Transverse colon (tissue), 4 donors: ENCODE measurements around the gene INPP4B. TPM values are rescaled to one million over a fixed set of nuclear protein-coding genes. Genes with fewer than 3 reads are reported as not detected.

Source experiments
- DNase-seq: peaks from one replicate; pipeline ENCODE4 v3.0.0-alpha.2; 2019
- H3K27ac ChIP-seq, 4 donors: fragments of 200-600 bp; sonication (generic); 2 replicates each; pipeline ENCODE4 v1.5.1; 2016 to 2018; ENCODE audit warnings: inconsistent platforms in 4 of 4
- H3K27me3 ChIP-seq: fragments of 200-600 bp; sonication (generic); 2 replicates; pipeline ENCODE4 v1.5.1; 2017; ENCODE audit warnings: inconsistent platforms
- H3K36me3 ChIP-seq, 4 donors: fragments of 200-600 bp; sonication (generic); 2 replicates each; pipeline ENCODE4 v1.5.1; 2017 to 2019; ENCODE audit warnings: inconsistent platforms in 4 of 4
- H3K4me1 ChIP-seq, 4 donors: fragments of 200-600 bp; sonication (generic); 2 replicates each; pipeline ENCODE4 v1.5.1; 2017 to 2020; ENCODE audit warnings: inconsistent platforms in 4 of 4
- H3K4me3 ChIP-seq, 4 donors: fragments of 200-600 bp; sonication (generic); 1 replicate in 1 of 4; 2 replicates in 3 of 4; pipeline versions ENCODE4 v1.5.1 to v1.6.1; 2017 to 2019; ENCODE audit warnings: inconsistent platforms in 4 of 4
- H3K9me3 ChIP-seq, 2 donors: fragments of 200-600 bp; sonication (generic); 2 replicates each; pipeline ENCODE4 v1.5.1; 2017 to 2019; ENCODE audit warnings: inconsistent platforms in 2 of 2
- CTCF ChIP-seq, 5 experiments: fragments of 200-600 bp in 3 of 5; fragments of 450-650 bp in 2 of 5; sonication (generic) in 3 of 5; IDR thresholded peaks; 1 replicate in 2 of 5; 2 replicates in 3 of 5; pipeline ENCODE4 v1.5.1; 2016 to 2017; ENCODE audit warnings: antibody characterized with exemption in 5 of 5, inconsistent platforms in 3 of 5, mild to moderate bottlenecking in 2 of 5, moderate library complexity in 1 of 5
- EP300 ChIP-seq: sonication (generic); formaldehyde crosslinking; IDR thresholded peaks from one replicate; pipeline ENCODE4 v1.6.1; 2017; ENCODE audit warnings: antibody characterized with exemption, low read depth
- POLR2A ChIP-seq: fragments of 450-650 bp; IDR thresholded peaks from one replicate; pipeline ENCODE4 v1.6.1; 2016; ENCODE audit warnings: antibody characterized with exemption, mild to moderate bottlenecking, moderate library complexity
- POLR2AphosphoS5 ChIP-seq, 3 donors: sonication (generic); formaldehyde crosslinking; IDR thresholded peaks; one replicate each; pipeline ENCODE4 v1.6.1; 2016; ENCODE audit warnings: antibody characterized with exemption in 3 of 3
- WGBS, 2 donors: methylation state at CpG; one replicate each; pipeline ENCODE4 v1.1.5; 2018; ENCODE audit warnings: low coverage in 1 of 2; 5-methylcytosine and 5-hydroxymethylcytosine counted together
- in situ Hi-C, 4 donors: fragments of 200-750 bp; cut with MboI; loops; one replicate each; pipeline versions ENCODE4 v1.15.0 to v1.15.1; 2017; ENCODE audit warnings: low sequenced_read_pairs in 3 of 4, low pct_ligation_motif_present in 1 of 4, low pct_unique_long_range_greater_than_20kb in 1 of 4
- intact Hi-C: fragments of 100-400 bp; cut with DNase I; formaldehyde crosslinking; loops from one replicate; pipeline ENCODE4 v1.15.1; 2023; ENCODE audit warnings: low total_unique reads
- total RNA-seq, 4 donors: library from RNA; depleted of rRNA; stranded (reverse); fragments of >200 nt; gene quantifications; one replicate each; pipeline ENCODE4 v1.1.0, GENCODE V29; 2016

Gene INPP4B
- total RNA-seq, 4 donors from 2014 or later = 18.3 to 33.8 (median 31.4) TPM

- WGBS, 2 donors = 67 to 84% methylated on average over 1 of the region's 1 CpG
- in situ Hi-C loops = no loop called here
Observed at GRCh38 chr4:142530728-142531127, 315.4 kb downstream of the INPP4B start.

GRCh38 chr4:142528433-142528832, 317.7 kb downstream of the INPP4B start:
- Histone ChIP-seq H3K9me3 (no peaks in the 10 kb centered on the region), H3K36me3 (no peaks in the 10 kb centered on the region), H3K4me3 (no peak overlapping the region), H3K27ac (no peak overlapping the region), H3K4me1 (no peaks in the 10 kb centered on the region), H3K27me3 (no peaks in the 10 kb centered on the region)
- in situ Hi-C loops = no loop called here
- TF ChIP-seq POLR2AphosphoS5 (IDR thresholded peaks at IDR 0.05) = no peak
- TF ChIP-seq CTCF (IDR thresholded peaks at IDR 0.05) = no peak
- TF ChIP-seq EP300 = no peak
- TF ChIP-seq POLR2A = no peak
- WGBS, 2 donors = 60 to 70% methylated on average over 1 of the region's 1 CpG
- intact Hi-C loops = no loop called here
- no peak for DNase-seq

More at GRCh38 chr4:142530728-142531127, 315.4 kb downstream of the INPP4B start:
- Histone ChIP-seq H3K4me3 (no peak overlapping the region), H3K27ac (no peak overlapping the region), H3K9me3 (no peaks in the 10 kb centered on the region), H3K36me3 (no peaks in the 10 kb centered on the region), H3K4me1 (no peaks in the 10 kb centered on the region), H3K27me3 (no peaks in the 10 kb centered on the region)
- no peak for DNase-seq
- TF ChIP-seq EP300 = no peak
- no peak for TF ChIP-seq POLR2A
- no peak for TF ChIP-seq CTCF (IDR thresholded peaks at IDR 0.05)
- no peak for TF ChIP-seq POLR2AphosphoS5 (IDR thresholded peaks at IDR 0.05)
- intact Hi-C loops = no loop called here

- 75 to 79% methylated on average over 3 of the region's 3 CpGs for WGBS, 2 donors
- H3K36me3 ChIP-seq = no peaks in the 10 kb centered on the region
- no peak for DNase-seq
- no peak overlapping the region for H3K27ac ChIP-seq
- no peaks in the 10 kb centered on the region for H3K27me3 ChIP-seq
- intact Hi-C loops = no loop called here
- no peak overlapping the region for H3K4me3 ChIP-seq
- H3K9me3 ChIP-seq = no peaks in the 10 kb centered on the region
- H3K4me1 ChIP-seq = no peaks in the 10 kb centered on the region
- in situ Hi-C loops = no loop called here
- TF ChIP-seq EP300 = no peak
- TF ChIP-seq POLR2AphosphoS5 (IDR thresholded peaks at IDR 0.05) = no peak
- TF ChIP-seq POLR2A = no peak
- TF ChIP-seq CTCF (IDR thresholded peaks at IDR 0.05) = no peak
Observed at GRCh38 chr4:142523111-142523510, 323.0 kb downstream of the INPP4B start.

- Histone ChIP-seq H3K4me1 (no peaks in the 10 kb centered on the region), H3K9me3 (no peaks in the 10 kb centered on the region), H3K36me3 (no peaks in the 10 kb centered on the region), H3K27me3 (no peaks in the 10 kb centered on the region), H3K4me3 (no peak overlapping the region), H3K27ac (no peak overlapping the region)
- DNase-seq = no peak
- in situ Hi-C loops (no loop called here), intact Hi-C loops (no loop called here)
- TF ChIP-seq POLR2A (no peak), EP300 (no peak), CTCF (IDR thresholded peaks at IDR 0.05) (no peak), POLR2AphosphoS5 (IDR thresholded peaks at IDR 0.05) (no peak)
Observed at GRCh38 chr4:142519342-142519741, 326.8 kb downstream of the INPP4B start.
